ENCODE data around the gene OPALIN. TPM values are rescaled to one million over a fixed set of nuclear protein-coding genes. Genes with fewer than 3 reads are reported as not detected.

Gene OPALIN
- total RNA-seq, 1 donor: not detected

DNA sequence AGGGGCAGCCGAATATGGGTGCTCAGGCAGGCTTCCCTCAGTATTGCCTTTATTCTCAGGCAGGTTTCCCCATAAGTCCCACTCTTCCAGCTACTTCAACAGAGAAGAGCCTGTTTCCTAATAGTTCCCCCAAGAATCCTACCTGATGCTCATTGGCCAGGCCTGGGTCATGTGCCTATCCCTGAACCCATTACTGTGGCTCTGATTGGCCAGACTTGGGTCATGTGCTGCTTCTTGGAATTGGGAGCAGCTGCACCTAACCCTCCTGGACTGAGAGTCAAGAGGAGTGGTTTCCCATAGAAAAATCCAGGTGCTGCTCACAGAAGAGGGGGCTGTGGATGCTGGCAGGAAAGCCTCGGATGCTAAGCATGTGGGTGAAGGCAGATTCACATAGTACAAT is 21.7 kb downstream of the OPALIN start:
- Histone ChIP-seq H3K9me3 (ENCODE audit: low read depth, low read length) (no peaks in the 10 kb centered on the region), H3K27me3 (ENCODE audit: insufficient read depth, low read length) (no peaks in the 10 kb centered on the region), H3K4me3 (ENCODE audit: low read length) (no peak overlapping the region), H3K4me1 (ENCODE audit: insufficient read depth, low read length) (peaks cover 4% of the 10 kb centered on the region)

GRCh38 chr10:96334616-96335526 is 23.9 kb downstream of the OPALIN start:
- no peaks in the 10 kb centered on the region for H3K9me3 ChIP-seq (ENCODE audit: low read depth, low read length)
- H3K27me3 ChIP-seq (ENCODE audit: insufficient read depth, low read length): no peaks in the 10 kb centered on the region
- peaks cover 4% of the 10 kb centered on the region for H3K4me1 ChIP-seq (ENCODE audit: insufficient read depth, low read length)
- no peak overlapping the region for H3K4me3 ChIP-seq (ENCODE audit: low read length)

DNA sequence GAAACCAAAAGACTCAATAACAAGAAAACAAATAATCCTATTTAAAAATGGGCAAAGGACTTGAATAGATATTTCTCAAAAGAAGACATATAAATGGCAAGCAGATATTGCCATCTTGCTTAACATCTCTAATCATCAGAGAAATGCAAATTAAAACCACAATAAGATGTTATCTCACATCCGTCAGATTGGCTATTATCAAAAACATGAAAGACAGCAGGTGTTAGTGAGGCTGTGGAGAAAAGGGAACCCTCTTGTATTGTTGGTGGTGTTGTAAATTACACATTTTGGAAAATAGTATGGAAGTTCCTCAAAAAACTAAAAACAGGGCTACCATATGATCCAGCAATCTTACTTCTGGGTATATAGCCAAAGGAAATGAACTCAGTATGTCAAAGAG is 25.7 kb downstream of the OPALIN start:
- Histone ChIP-seq H3K9me3 (ENCODE audit: low read depth, low read length) (no peaks in the 10 kb centered on the region), H3K4me3 (ENCODE audit: low read length) (no peak overlapping the region), H3K4me1 (ENCODE audit: insufficient read depth, low read length) (peaks cover 4% of the 10 kb centered on the region), H3K27me3 (ENCODE audit: insufficient read depth, low read length) (no peaks in the 10 kb centered on the region)

DNA sequence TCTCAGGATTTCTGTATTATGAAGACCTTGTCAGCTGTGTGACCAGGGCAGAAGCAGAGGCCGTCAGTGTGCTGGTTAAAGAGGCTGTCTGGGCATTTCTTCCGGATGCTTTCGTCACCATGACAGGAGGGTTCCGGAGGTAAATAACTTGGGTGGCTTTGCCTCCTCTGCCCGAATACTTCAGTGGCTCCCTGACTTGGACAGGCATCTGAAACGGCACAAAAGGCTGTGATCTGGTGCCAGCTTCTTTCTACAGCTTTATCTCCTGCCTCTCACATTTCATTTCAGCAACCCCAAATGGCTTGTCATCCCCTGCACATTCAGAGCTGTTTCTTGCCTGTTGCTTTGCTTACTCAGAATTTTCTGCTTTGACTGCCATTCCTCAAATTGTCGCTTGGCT is 31.3 kb downstream of the OPALIN start:
- Histone ChIP-seq H3K4me1 (ENCODE audit: insufficient read depth, low read length) (peaks cover under 1% of the 10 kb centered on the region), H3K9me3 (ENCODE audit: low read depth, low read length) (no peaks in the 10 kb centered on the region), H3K4me3 (ENCODE audit: low read length) (no peak overlapping the region), H3K27me3 (ENCODE audit: insufficient read depth, low read length) (no peaks in the 10 kb centered on the region)

DNA sequence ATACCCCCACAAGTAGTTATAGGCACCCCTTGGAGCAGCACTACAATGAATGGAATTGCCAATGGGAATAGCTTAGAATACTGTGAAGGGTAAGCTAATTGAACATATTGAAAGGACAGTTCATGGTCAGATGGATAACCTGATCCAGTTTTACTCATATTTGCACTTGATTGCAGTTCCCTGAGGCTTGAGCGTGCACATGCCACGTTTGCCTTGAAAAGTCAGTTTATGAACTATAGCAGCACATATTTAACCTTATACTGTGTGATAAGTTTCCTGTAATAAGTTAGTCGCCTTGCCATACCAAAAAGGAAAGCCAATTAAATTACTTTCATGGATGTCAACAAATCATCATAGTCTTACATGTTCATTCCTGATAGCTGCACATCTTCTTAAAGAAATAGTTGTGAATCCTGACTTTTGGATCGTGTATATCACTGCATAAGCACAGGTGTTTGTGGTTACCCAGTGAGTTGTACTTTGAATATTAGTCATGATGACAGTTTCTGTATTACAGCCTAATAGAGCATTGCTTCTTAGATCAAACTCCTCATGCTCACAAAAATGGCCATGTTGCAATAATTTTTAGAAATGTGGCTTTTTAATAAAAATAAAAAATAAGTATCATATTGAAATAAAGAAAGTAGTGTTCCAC is 33.0 kb downstream of the OPALIN start:
- Histone ChIP-seq H3K4me1 (ENCODE audit: insufficient read depth, low read length) (no peaks in the 10 kb centered on the region), H3K9me3 (ENCODE audit: low read depth, low read length) (no peaks in the 10 kb centered on the region), H3K27me3 (ENCODE audit: insufficient read depth, low read length) (no peaks in the 10 kb centered on the region), H3K4me3 (ENCODE audit: low read length) (no peak overlapping the region)

DNA sequence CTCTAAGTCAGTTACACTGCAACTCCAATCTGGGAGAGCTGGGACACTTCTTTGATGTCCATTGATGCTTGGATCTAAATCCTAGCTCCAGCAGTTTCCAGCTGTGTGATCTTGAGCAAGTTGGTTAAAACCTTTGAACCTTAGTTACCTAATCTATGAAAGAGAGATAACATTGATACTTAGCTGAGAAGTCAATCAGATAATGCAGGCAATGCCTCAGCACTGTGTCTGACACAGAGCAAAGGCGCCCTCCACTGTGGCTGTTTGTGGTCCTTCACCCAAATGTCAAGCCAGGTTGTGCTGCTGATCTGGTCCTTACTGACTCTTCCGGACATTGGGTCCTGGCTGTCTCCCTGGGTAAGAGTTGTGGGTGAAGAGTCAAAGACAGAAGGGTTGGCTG is 34.4 kb downstream of the OPALIN start:
- Histone ChIP-seq H3K9me3 (ENCODE audit: low read depth, low read length) (no peaks in the 10 kb centered on the region), H3K4me1 (ENCODE audit: insufficient read depth, low read length) (no peaks in the 10 kb centered on the region), H3K27me3 (ENCODE audit: insufficient read depth, low read length) (no peaks in the 10 kb centered on the region), H3K4me3 (ENCODE audit: low read length) (no peak overlapping the region)

DNA sequence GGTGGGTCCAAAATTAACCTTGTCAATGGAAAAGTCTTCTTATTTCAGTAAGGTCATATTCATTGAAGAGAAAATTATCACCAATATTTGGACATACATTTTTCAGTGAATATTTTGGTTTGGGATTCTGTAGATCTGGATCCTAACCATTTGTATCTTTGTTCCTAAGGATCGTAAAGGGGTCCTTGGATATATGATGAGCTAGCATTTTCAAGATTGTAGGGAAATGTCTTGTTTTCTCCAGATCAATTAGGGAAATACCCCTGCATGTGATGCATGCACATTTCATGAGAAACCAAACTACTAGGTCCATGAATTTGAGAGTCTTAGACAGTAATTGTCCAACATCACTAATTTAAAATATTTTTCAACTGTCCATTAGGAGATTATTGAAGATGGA is 36.5 kb downstream of the OPALIN start:
- Histone ChIP-seq H3K4me3 (ENCODE audit: low read length) (no peak overlapping the region), H3K9me3 (ENCODE audit: low read depth, low read length) (no peaks in the 10 kb centered on the region), H3K4me1 (ENCODE audit: insufficient read depth, low read length) (no peaks in the 10 kb centered on the region), H3K27me3 (ENCODE audit: insufficient read depth, low read length) (no peaks in the 10 kb centered on the region)

GRCh38 chr10:96321822-96322221 is 37.0 kb downstream of the OPALIN start:
- Histone ChIP-seq H3K9me3 (ENCODE audit: low read depth, low read length) (no peaks in the 10 kb centered on the region), H3K4me3 (ENCODE audit: low read length) (no peak overlapping the region), H3K4me1 (ENCODE audit: insufficient read depth, low read length) (no peaks in the 10 kb centered on the region), H3K27me3 (ENCODE audit: insufficient read depth, low read length) (no peaks in the 10 kb centered on the region)

DNA sequence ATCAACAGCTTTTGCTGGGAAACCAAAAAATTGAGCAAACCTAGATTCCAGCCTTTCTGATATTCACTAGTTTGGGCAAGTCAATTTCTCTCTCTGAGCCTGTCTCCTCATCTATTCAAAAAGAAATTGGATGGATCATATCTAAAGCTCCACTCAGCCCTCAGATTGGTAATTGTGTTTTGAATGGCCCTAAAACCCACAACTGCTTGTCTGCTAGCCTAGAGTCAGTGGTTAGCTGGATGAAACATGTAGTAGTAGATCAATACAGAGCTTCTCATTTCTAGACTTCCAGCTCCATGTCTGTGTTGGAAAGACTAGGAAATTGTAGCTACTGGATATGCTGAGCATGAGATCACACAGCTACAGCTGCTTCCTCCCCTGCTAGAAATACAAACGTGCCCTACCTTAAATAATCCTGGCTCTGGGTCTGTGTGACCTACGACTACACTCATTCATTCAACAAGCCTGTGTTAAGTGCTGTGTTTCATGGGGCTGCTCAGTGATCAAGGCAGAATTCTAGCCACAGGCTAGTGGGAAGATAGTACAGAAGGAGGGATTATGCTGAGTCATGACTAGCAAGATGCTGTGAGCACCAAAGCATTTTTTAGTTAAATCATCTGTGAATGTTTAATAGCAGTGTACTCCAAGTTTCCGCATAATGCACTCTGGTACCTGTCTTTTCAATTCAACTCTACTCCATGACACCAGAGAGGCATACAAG is 38.9 kb downstream of the OPALIN start:
- Histone ChIP-seq H3K9me3 (ENCODE audit: low read depth, low read length) (no peaks in the 10 kb centered on the region), H3K4me1 (ENCODE audit: insufficient read depth, low read length) (no peaks in the 10 kb centered on the region), H3K27me3 (ENCODE audit: insufficient read depth, low read length) (no peaks in the 10 kb centered on the region), H3K4me3 (ENCODE audit: low read length) (no peak overlapping the region)

DNA sequence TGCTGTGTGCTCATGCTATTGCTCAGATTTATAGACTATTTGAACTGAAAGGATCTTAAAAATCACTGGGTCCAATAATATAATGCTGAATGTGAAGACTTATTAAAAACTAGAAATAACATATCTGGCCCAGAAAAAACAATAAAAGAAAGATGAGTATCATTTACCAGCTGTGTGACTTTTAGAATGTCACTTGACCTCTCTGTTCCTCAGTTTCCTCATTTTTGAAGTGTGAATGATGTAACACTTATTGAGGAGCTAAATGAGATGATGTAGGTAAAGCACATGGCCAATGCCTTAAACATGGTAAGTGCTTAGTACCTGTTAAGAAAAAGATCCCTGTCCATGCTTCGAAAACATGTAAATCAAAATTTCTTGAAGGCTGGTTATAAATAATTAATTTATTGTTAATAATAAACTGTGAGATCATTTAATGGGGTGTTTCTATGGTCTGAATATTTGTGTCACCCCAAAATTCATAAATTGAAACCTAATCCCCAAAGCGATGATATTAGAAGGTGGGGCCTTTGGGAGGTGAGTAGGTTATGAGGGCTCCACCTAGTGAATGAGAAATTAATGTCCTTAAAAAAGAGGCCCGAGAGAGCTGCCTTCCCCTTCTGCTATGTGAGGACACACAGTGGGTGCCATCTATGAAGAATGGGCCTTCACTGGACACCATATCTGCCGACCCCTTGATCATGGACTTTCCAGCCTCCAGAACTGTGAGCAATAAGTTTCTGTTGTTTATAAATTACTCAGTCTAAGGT is 41.6 kb downstream of the OPALIN start:
- Histone ChIP-seq H3K27me3 (ENCODE audit: insufficient read depth, low read length) (no peaks in the 10 kb centered on the region), H3K4me1 (ENCODE audit: insufficient read depth, low read length) (no peaks in the 10 kb centered on the region), H3K4me3 (ENCODE audit: low read length) (no peak overlapping the region), H3K9me3 (ENCODE audit: low read depth, low read length) (no peaks in the 10 kb centered on the region)

DNA sequence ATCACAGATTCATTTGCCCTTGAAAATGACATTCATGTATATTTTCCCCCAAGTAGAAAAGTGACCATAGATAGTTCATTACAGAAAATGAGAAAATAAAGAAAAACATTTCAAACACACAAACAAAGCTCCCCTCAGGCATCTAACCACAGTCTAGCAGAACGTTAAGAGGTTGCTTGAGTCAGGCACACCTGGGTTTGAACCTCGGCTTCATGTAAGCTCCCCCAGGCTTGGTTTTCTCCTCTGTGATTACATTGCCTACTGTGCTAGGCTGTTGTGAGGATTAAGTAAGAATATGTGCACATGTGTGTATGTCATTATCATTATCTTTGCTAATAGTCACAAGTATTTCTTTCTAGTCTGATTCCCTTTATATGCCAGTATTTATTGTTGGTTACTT is 45.5 kb downstream of the OPALIN start:
- no peak overlapping the region for H3K4me3 ChIP-seq (ENCODE audit: low read length)
- H3K27me3 ChIP-seq (ENCODE audit: insufficient read depth, low read length): no peaks in the 10 kb centered on the region
- no peaks in the 10 kb centered on the region for H3K9me3 ChIP-seq (ENCODE audit: low read depth, low read length)
- no peaks in the 10 kb centered on the region for H3K4me1 ChIP-seq (ENCODE audit: insufficient read depth, low read length)

DNA sequence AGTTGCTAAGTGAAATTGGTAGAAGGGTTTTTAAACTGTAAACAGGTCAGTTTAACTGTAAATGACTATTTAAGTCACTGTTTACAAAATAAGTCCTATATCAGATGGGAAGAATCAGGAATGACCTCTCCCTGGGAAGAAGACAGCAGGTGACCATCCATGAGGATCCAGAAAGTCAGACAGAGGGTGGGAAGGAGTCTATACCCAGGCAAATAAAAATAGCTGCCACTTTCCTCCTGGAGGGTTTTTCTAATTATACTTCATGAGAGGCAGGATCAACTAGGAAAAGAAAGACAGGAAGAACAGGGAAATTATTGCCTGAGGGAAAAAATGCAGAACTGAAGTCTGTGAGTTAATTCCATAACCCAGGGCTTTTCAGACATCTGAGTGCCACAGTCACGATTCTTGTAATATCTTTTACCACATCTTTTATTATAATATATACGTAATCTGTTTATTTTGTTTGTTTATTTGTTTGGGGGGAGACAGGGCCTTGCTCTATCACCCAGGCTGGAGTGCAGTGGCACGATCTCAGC is 47.6 kb downstream of the OPALIN start:
- no peaks in the 10 kb centered on the region for H3K9me3 ChIP-seq (ENCODE audit: low read depth, low read length)
- no peak overlapping the region for H3K4me3 ChIP-seq (ENCODE audit: low read length)
- H3K27me3 ChIP-seq (ENCODE audit: insufficient read depth, low read length): no peaks in the 10 kb centered on the region
- H3K4me1 ChIP-seq (ENCODE audit: insufficient read depth, low read length): peaks cover 9% of the 10 kb centered on the region

DNA sequence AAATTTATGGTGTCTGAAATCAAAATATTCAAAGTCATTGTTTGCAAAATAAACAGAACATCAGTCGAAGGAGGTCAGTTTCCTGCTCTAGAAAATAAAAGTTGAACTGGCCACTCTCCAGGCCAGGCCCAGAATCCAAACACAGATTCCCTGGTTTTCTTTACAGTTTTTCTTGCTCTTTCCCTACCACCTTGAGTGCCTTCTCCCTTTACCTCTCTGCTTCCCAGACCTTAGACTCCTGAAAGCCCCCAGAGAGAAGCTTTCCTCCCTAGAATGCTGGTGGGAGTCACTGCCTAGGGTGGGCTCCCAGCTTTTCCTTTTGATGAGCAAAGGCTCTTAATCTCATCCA is 48.5 kb downstream of the OPALIN start:
- no peak overlapping the region for H3K4me3 ChIP-seq (ENCODE audit: low read length)
- no peaks in the 10 kb centered on the region for H3K27me3 ChIP-seq (ENCODE audit: insufficient read depth, low read length)
- peaks cover 14% of the 10 kb centered on the region for H3K4me1 ChIP-seq (ENCODE audit: insufficient read depth, low read length)
- no peaks in the 10 kb centered on the region for H3K9me3 ChIP-seq (ENCODE audit: low read depth, low read length)

- no peaks in the 10 kb centered on the region for H3K27me3 ChIP-seq (ENCODE audit: insufficient read depth, low read length)
Measured at GRCh38 chr10:96309628-96310320, 49.0 kb downstream of the OPALIN start.

More at GRCh38 chr10:96309628-96310320, 49.0 kb downstream of the OPALIN start:
- peaks cover 14% of the 10 kb centered on the region for H3K4me1 ChIP-seq (ENCODE audit: insufficient read depth, low read length)
- H3K9me3 ChIP-seq (ENCODE audit: low read depth, low read length): no peaks in the 10 kb centered on the region
- H3K4me3 ChIP-seq (ENCODE audit: low read length): no peak overlapping the region

All from mononuclear cell (primary cell).